ENCODE measurements around the gene SPECC1L.

SPECC1L gene

GRCh38 chr22:24323695-24324094 is 53.1 kb downstream of the SPECC1L start:
- no peak for DNase-seq

GRCh38 chr22:24324137-24324536 is 53.5 kb downstream of the SPECC1L start:
- DNase-seq: no peak

GRCh38 chr22:24325105-24325757 is 54.6 kb downstream of the SPECC1L start:
- peak; percentile 92 for DNase-seq

GRCh38 chr22:24326266-24326665 is 55.6 kb downstream of the SPECC1L start:
- DNase-seq: no peak

- peak; percentile 29 for DNase-seq
Observed at GRCh38 chr22:24327832-24328231, 57.2 kb downstream of the SPECC1L start.

- DNase-seq: no peak
Observed at GRCh38 chr22:24329453-24329852, 58.8 kb downstream of the SPECC1L start.

- DNase-seq: peak; percentile 37
Observed at GRCh38 chr22:24330636-24331035, 60.0 kb downstream of the SPECC1L start.

GRCh38 chr22:24331468-24332440 is 61.1 kb downstream of the SPECC1L start:
- DNase-seq: peak; percentile 47

- no peak for DNase-seq
Observed at GRCh38 chr22:24333301-24333700, 62.7 kb downstream of the SPECC1L start.

GRCh38 chr22:24335496-24335895 is 64.9 kb downstream of the SPECC1L start:
- peak; percentile 32 for DNase-seq

- DNase-seq: no peak
Observed at GRCh38 chr22:24337894-24338645, 67.4 kb downstream of the SPECC1L start.

- peak; percentile 22 for DNase-seq
Observed at GRCh38 chr22:24338726-24339451, 68.3 kb downstream of the SPECC1L start.

GRCh38 chr22:24339452-24339747 is 68.8 kb downstream of the SPECC1L start:
- DNase-seq: no peak

GRCh38 chr22:24341627-24342026 is 71.0 kb downstream of the SPECC1L start:
- DNase-seq: no peak

- DNase-seq: no peak
Observed at GRCh38 chr22:24350627-24351026, 80.0 kb downstream of the SPECC1L start.

GRCh38 chr22:24353121-24353520 is 82.5 kb downstream of the SPECC1L start:
- DNase-seq: peak; percentile 72

GRCh38 chr22:24355574-24355973 is 84.9 kb downstream of the SPECC1L start:
- peak; percentile 75 for DNase-seq

- DNase-seq: no peak
Observed at GRCh38 chr22:24357547-24357946, 86.9 kb downstream of the SPECC1L start.

GRCh38 chr22:24358105-24358836 is 87.6 kb downstream of the SPECC1L start:
- no peak for DNase-seq

GRCh38 chr22:24359452-24360120 is 89.0 kb downstream of the SPECC1L start:
- DNase-seq: peak; percentile 35

GRCh38 chr22:24361976-24362646 is 91.5 kb downstream of the SPECC1L start:
- DNase-seq: no peak
